Endothelial cell (in vitro differentiated cells): ENCODE results near the gene AASS. TPM values are rescaled to one million over a fixed set of nuclear protein-coding genes. Genes with fewer than 3 reads are reported as not detected.
"Not testable (repeated sequence)": the region's sequence is repeated elsewhere in the genome, so short reads cannot be mapped to it uniquely, and the experiment has no call there.

Source experiments
- DNase-seq: peaks from one replicate; pipeline ENCODE4 v3.0.0; 2021; ENCODE audit warnings: low spot score
- H3K27ac Mint-ChIP-seq: one replicate; pipeline ENCODE4 v1.8.0; 2021; ENCODE audit warnings: mixed read lengths, inconsistent platforms; ENCODE audit not compliant: unreplicated experiment
- H3K27me3 Mint-ChIP-seq: one replicate; pipeline ENCODE4 v1.8.0; 2021; ENCODE audit warnings: mild to moderate bottlenecking, moderate library complexity, mixed read lengths, inconsistent platforms; ENCODE audit not compliant: unreplicated experiment
- H3K36me3 Mint-ChIP-seq: one replicate; pipeline ENCODE4 v1.8.0; 2021; ENCODE audit warnings: mild to moderate bottlenecking, low read depth, mixed read lengths, inconsistent platforms; ENCODE audit not compliant: unreplicated experiment
- H3K4me1 Mint-ChIP-seq: one replicate; pipeline ENCODE4 v1.8.0; 2021; ENCODE audit warnings: mild to moderate bottlenecking, mixed read lengths, inconsistent platforms; ENCODE audit not compliant: unreplicated experiment
- H3K4me3 Mint-ChIP-seq: one replicate; pipeline ENCODE4 v1.8.0; 2021; ENCODE audit warnings: mild to moderate bottlenecking, mixed read lengths, inconsistent platforms; ENCODE audit not compliant: unreplicated experiment
- H3K9me3 Mint-ChIP-seq: one replicate; pipeline ENCODE4 v1.8.0; 2021; ENCODE audit warnings: mixed read lengths, inconsistent platforms; ENCODE audit not compliant: unreplicated experiment
- total RNA-seq: library from RNA; stranded (reverse); fragmentation: NEBNext Ultra II Directional; extraction: Animal tissue kit (Norgen Biotek cat#: 25700); gene quantifications from one replicate; pipeline ENCODE4 v1.2.1, GENCODE V29; 2021; ENCODE audit not compliant: unreplicated experiment
- TF ChIP-seq, protein P1 (sequence below): fragments of 200-600 bp; sonication (generic); IDR thresholded peaks from one replicate; pipeline ENCODE4 v1.5.0; 2021; ENCODE audit warnings: antibody characterized with exemption; ENCODE audit not compliant: unreplicated experiment

Gene AASS
- total RNA-seq, 1 donor from 2014 or later, result 41.9 TPM

DNA sequence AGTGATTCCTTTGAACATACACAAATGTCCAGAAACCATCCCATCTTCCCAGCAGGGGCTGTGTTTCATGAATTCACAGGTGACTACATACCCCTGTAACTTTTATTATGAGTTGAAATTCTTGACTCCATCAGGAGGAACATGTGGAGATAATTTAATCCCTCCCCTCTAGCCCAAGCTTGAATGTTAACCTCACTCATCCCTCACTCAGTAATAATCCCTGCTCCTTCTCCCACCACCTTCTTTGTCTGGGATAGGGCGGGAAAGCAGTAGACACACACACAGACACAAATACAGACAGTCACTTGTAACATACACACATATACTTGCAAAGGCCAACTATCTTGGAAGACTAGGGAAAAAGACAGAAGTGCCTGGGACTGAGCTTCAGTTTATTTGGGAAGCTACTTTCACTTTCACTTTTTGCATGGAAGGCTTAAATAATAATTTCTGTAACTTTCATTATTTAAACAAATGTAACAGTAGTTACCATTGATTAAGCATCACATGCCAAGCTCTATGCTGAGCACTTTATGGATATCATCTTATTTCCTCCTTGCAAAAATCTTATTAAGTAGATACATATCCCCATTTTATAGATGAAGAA lies 7.3 kb downstream of the AASS start:
- TF ChIP-seq, protein P1, sequence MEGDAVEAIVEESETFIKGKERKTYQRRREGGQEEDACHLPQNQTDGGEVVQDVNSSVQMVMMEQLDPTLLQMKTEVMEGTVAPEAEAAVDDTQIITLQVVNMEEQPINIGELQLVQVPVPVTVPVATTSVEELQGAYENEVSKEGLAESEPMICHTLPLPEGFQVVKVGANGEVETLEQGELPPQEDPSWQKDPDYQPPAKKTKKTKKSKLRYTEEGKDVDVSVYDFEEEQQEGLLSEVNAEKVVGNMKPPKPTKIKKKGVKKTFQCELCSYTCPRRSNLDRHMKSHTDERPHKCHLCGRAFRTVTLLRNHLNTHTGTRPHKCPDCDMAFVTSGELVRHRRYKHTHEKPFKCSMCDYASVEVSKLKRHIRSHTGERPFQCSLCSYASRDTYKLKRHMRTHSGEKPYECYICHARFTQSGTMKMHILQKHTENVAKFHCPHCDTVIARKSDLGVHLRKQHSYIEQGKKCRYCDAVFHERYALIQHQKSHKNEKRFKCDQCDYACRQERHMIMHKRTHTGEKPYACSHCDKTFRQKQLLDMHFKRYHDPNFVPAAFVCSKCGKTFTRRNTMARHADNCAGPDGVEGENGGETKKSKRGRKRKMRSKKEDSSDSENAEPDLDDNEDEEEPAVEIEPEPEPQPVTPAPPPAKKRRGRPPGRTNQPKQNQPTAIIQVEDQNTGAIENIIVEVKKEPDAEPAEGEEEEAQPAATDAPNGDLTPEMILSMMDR, result no peak
- Mint-ChIP-seq H3K36me3 (peaks cover 4% of the 10 kb centered on the region), H3K9me3 (no peaks in the 10 kb centered on the region), H3K4me3 (no peak overlapping the region), H3K27me3 (no peaks in the 10 kb centered on the region), H3K27ac (peak overlapping the region; percentile 14), H3K4me1 (peaks cover 21% of the 10 kb centered on the region)
- DNase-seq, result no peak

GRCh38 chr7:122136078-122136477 lies 8.0 kb downstream of the AASS start:
- peaks cover 15% of the 10 kb centered on the region for H3K4me1 Mint-ChIP-seq
- H3K27ac Mint-ChIP-seq, result no peak overlapping the region
- no peak overlapping the region for H3K4me3 Mint-ChIP-seq
- H3K27me3 Mint-ChIP-seq, result no peaks in the 10 kb centered on the region
- DNase-seq, result no peak
- peaks cover 4% of the 10 kb centered on the region for H3K36me3 Mint-ChIP-seq
- TF ChIP-seq, protein P1, result no peak
- H3K9me3 Mint-ChIP-seq, result no peaks in the 10 kb centered on the region

DNA sequence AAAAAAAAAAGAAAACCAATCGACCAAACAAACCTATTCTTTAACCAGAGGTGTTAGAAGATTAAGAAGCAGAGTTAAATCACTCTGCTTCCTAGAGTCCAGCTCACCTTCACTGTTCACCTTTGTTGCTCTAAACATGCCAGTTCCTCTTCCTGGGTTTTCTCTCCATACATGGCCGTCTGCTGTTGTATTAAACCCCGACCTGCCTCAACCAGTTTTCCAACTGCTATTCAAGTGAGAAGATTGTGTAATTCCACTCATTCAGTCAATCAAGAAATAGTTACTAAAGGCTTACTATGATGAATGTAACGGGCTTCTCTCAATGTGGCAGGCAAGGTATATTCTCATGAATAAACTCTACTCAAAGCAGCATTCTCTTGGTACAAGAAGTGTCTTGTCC lies 8.8 kb downstream of the AASS start:
- Mint-ChIP-seq H3K4me1 (peaks cover 14% of the 10 kb centered on the region), H3K9me3 (no peaks in the 10 kb centered on the region), H3K27me3 (no peaks in the 10 kb centered on the region), H3K36me3 (peaks cover 4% of the 10 kb centered on the region), H3K4me3 (no peak overlapping the region), H3K27ac (no peak overlapping the region)
- TF ChIP-seq, protein P1, result no peak
- no peak for DNase-seq

DNA sequence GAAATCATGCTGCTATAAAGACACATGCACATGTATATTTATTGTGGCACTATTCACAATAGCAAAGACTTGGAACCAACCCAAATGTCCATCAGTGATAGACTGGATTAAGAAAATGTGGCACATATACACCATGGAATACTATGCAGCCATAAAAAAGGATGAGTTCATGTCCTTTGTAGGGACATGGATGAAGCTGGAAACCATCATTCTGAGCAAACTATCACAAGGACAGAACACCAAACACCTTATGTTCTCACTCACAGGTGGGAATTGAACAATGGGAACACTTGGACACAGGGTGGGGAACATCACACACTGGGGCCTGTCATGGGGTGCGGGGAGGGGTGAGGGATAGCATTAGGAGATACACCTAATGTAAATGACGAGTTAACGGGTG lies 9.3 kb downstream of the AASS start:
- H3K4me3 Mint-ChIP-seq, H3K36me3 Mint-ChIP-seq, H3K27ac Mint-ChIP-seq, H3K27me3 Mint-ChIP-seq, H3K9me3 Mint-ChIP-seq, DNase-seq: not testable (repeated sequence)
- H3K4me1 Mint-ChIP-seq, result peaks cover 14% of the 10 kb centered on the region

DNA sequence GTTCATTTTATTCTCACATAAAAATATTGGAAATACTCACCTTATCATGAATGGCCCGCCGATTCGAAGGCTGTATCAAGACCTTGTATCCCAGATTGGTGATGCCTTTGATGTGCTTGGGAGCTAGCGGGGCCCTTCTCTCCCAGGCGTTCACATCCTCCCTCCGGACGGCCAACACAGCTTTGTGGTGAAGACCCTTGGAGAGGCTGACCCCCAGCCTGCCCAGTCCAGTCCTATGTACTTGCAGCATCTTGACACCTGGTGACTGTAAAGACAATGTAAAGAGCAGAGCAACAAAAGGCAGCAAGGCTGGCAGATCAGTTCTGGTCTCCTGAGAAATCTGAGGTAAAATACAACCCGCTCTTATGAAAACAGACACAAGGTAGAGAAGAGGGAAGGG lies 10.6 kb downstream of the AASS start:
- no peak overlapping the region for H3K4me3 Mint-ChIP-seq

More for the DNA sequence above, 10.6 kb downstream of the AASS start:
- no peak overlapping the region for H3K27ac Mint-ChIP-seq
- no peak for DNase-seq
- no peaks in the 10 kb centered on the region for H3K9me3 Mint-ChIP-seq
- no peaks in the 10 kb centered on the region for H3K27me3 Mint-ChIP-seq
- peaks cover 4% of the 10 kb centered on the region for H3K36me3 Mint-ChIP-seq
- peaks cover 13% of the 10 kb centered on the region for H3K4me1 Mint-ChIP-seq
- TF ChIP-seq, protein P1, result no peak
